Measurements from ENCODE around the gene RAI14.
"Not testable (repeated sequence)": the region's sequence is repeated elsewhere in the genome, so short reads cannot be mapped to it uniquely, and the experiment has no call there.

The RAI14 gene

GRCh38 chr5:34787035-34787434 lies 130.9 kb downstream of the RAI14 start:
- in situ Hi-C loops (cut with MboI; ENCODE audit: low pct_unique_long_range_greater_than_20kb, low sequenced_read_pairs): no loop called here
- no peak for DNase-seq

- in situ Hi-C loops (cut with MboI; ENCODE audit: low pct_unique_long_range_greater_than_20kb, low sequenced_read_pairs): no loop called here
- DNase-seq: no peak
These were observed 132.9 kb downstream of the RAI14 start for GRCh38 chr5:34789021-34789531.

- no peak for DNase-seq
- in situ Hi-C loops (cut with MboI; ENCODE audit: low pct_unique_long_range_greater_than_20kb, low sequenced_read_pairs): no loop called here
These were observed 133.5 kb downstream of the RAI14 start for GRCh38 chr5:34789639-34790038.

- no peak for DNase-seq
- in situ Hi-C loops (cut with MboI; ENCODE audit: low pct_unique_long_range_greater_than_20kb, low sequenced_read_pairs): no loop called here
These were observed 133.9 kb downstream of the RAI14 start for GRCh38 chr5:34790069-34790468.

GRCh38 chr5:34791761-34792244 lies 135.7 kb downstream of the RAI14 start:
- no peak for DNase-seq
- in situ Hi-C loops (cut with MboI; ENCODE audit: low pct_unique_long_range_greater_than_20kb, low sequenced_read_pairs): no loop called here

- no peak for DNase-seq
- in situ Hi-C loops (cut with MboI; ENCODE audit: low pct_unique_long_range_greater_than_20kb, low sequenced_read_pairs): no loop called here
These were observed 146.9 kb downstream of the RAI14 start for GRCh38 chr5:34802834-34803563.

GRCh38 chr5:34803974-34804732 lies 148.0 kb downstream of the RAI14 start:
- DNase-seq: no peak
- in situ Hi-C loops (cut with MboI; ENCODE audit: low pct_unique_long_range_greater_than_20kb, low sequenced_read_pairs): no loop called here

- peak; percentile 7 for DNase-seq
- in situ Hi-C loops (cut with MboI; ENCODE audit: low pct_unique_long_range_greater_than_20kb, low sequenced_read_pairs): no loop called here
These were observed 148.8 kb downstream of the RAI14 start for GRCh38 chr5:34804913-34805312.

- in situ Hi-C loops (cut with MboI; ENCODE audit: low pct_unique_long_range_greater_than_20kb, low sequenced_read_pairs): no loop called here
- DNase-seq: no peak
These were observed 150.4 kb downstream of the RAI14 start for GRCh38 chr5:34806532-34806931.

- DNase-seq: no peak
- in situ Hi-C loops (cut with MboI; ENCODE audit: low pct_unique_long_range_greater_than_20kb, low sequenced_read_pairs): no loop called here
These were observed 155.6 kb downstream of the RAI14 start for GRCh38 chr5:34811706-34812105.

GRCh38 chr5:34813509-34813908 lies 157.4 kb downstream of the RAI14 start:
- no peak for DNase-seq
- in situ Hi-C loops (cut with MboI; ENCODE audit: low pct_unique_long_range_greater_than_20kb, low sequenced_read_pairs): no loop called here

- in situ Hi-C loops (cut with MboI; ENCODE audit: low pct_unique_long_range_greater_than_20kb, low sequenced_read_pairs): no loop called here
- no peak for DNase-seq
These were observed 161.6 kb downstream of the RAI14 start for GRCh38 chr5:34817558-34818351.

- in situ Hi-C loops (cut with MboI; ENCODE audit: low pct_unique_long_range_greater_than_20kb, low sequenced_read_pairs): no loop called here
- DNase-seq: no peak
These were observed 162.6 kb downstream of the RAI14 start for GRCh38 chr5:34818717-34819116.

- no peak for DNase-seq
- in situ Hi-C loops (cut with MboI; ENCODE audit: low pct_unique_long_range_greater_than_20kb, low sequenced_read_pairs): no loop called here
These were observed 164.5 kb downstream of the RAI14 start for GRCh38 chr5:34820593-34820992.

GRCh38 chr5:34822956-34823715 lies 167.0 kb downstream of the RAI14 start:
- in situ Hi-C loops (cut with MboI; ENCODE audit: low pct_unique_long_range_greater_than_20kb, low sequenced_read_pairs): no loop called here
- no peak for DNase-seq

GRCh38 chr5:34826347-34826746 lies 170.2 kb downstream of the RAI14 start:
- DNase-seq: no peak
- in situ Hi-C loops (cut with MboI; ENCODE audit: low pct_unique_long_range_greater_than_20kb, low sequenced_read_pairs): no loop called here

GRCh38 chr5:34827588-34828506 lies 171.7 kb downstream of the RAI14 start:
- DNase-seq: no peak
- in situ Hi-C loops (cut with MboI; ENCODE audit: low pct_unique_long_range_greater_than_20kb, low sequenced_read_pairs): no loop called here

GRCh38 chr5:34830827-34831226 lies 174.7 kb downstream of the RAI14 start:
- DNase-seq; in situ Hi-C loops (cut with MboI; ENCODE audit: low pct_unique_long_range_greater_than_20kb, low sequenced_read_pairs): not testable (repeated sequence)
